ENCODE results near the gene IGSF23. TPM values are rescaled to one million over a fixed set of nuclear protein-coding genes. Genes with fewer than 3 reads are reported as not detected.
A peak's percentile ranks its signal among the peaks of the same experiment; 100 is the strongest.
"Not testable (repeated sequence)": the region's sequence is repeated elsewhere in the genome, so short reads cannot be mapped to it uniquely, and the experiment has no call there.

IGSF23 gene
- total RNA-seq, 1 experiment from 2014 or later = not detected

DNA sequence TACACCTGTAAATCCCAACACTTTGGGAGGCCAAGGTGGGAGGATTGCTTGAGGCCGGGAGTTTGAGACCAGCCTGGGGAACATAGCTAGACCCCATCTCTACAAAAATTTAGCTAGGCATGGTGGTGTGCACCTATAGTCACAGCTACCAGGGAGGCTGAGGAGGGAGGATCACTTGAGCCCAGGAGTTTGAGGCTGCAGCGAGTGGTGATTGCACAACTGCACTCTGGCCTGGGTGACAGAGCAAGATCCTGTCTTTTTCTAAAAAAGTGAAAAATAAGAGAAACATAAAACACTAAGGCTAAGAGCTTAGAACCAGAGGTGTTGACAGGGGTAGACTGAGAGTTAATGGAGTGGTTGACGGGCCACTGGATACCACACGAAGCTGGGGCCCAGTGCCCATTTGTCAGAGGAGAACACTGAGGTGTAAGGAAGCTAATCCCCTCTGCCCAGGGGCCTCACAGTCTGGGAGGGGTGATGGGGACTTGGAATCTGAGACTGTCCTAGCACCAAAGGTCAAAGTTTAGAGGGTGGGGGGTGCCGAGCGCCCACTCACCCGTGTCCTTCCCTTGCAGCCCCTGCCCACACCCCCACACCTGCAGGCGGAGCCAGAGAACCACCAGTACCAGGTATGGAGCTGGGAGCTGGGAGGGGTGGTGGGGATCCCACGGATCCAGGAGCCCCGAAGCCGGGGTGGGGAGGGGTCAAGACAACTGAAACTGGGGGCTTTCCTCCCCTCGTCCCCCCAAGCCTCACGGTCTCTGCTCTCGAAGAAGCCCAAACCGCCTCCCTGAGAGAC, 68.8 kb downstream of the IGSF23 start:
- no peak overlapping the region for H3K4me3 Mint-ChIP-seq (ENCODE audit: low read depth, unreplicated experiment)
- H3K4me1 Mint-ChIP-seq (ENCODE audit: low read depth, unreplicated experiment) = peaks cover 52% of the 10 kb centered on the region
- H3K36me3 Mint-ChIP-seq (ENCODE audit: insufficient read depth, unreplicated experiment) = peaks cover 61% of the 10 kb centered on the region
- CTCF ChIA-PET = interaction anchor here (1.1 kb wide), 1 partner anchor 111 kb away, joined by 4 read pairs; no protein-coding TSS in a partner anchor
- H3K9me3 Mint-ChIP-seq (ENCODE audit: low read depth, unreplicated experiment) = peaks cover 3% of the 10 kb centered on the region
- TF ChIP-seq, protein P1, sequence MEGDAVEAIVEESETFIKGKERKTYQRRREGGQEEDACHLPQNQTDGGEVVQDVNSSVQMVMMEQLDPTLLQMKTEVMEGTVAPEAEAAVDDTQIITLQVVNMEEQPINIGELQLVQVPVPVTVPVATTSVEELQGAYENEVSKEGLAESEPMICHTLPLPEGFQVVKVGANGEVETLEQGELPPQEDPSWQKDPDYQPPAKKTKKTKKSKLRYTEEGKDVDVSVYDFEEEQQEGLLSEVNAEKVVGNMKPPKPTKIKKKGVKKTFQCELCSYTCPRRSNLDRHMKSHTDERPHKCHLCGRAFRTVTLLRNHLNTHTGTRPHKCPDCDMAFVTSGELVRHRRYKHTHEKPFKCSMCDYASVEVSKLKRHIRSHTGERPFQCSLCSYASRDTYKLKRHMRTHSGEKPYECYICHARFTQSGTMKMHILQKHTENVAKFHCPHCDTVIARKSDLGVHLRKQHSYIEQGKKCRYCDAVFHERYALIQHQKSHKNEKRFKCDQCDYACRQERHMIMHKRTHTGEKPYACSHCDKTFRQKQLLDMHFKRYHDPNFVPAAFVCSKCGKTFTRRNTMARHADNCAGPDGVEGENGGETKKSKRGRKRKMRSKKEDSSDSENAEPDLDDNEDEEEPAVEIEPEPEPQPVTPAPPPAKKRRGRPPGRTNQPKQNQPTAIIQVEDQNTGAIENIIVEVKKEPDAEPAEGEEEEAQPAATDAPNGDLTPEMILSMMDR (IDR thresholded peaks at IDR 0.05; ENCODE audit: unreplicated experiment) = no peak
- no peaks in the 10 kb centered on the region for H3K27me3 Mint-ChIP-seq (ENCODE audit: unreplicated experiment)
- no peak overlapping the region for H3K27ac Mint-ChIP-seq (ENCODE audit: unreplicated experiment)
- no peak for DNase-seq
- intact Hi-C loops (cut with micrococcal nuclease; ENCODE audit: unreplicated experiment) = no loop called here
- no TSS peak for BruUV-seq (replicated peaks)

DNA sequence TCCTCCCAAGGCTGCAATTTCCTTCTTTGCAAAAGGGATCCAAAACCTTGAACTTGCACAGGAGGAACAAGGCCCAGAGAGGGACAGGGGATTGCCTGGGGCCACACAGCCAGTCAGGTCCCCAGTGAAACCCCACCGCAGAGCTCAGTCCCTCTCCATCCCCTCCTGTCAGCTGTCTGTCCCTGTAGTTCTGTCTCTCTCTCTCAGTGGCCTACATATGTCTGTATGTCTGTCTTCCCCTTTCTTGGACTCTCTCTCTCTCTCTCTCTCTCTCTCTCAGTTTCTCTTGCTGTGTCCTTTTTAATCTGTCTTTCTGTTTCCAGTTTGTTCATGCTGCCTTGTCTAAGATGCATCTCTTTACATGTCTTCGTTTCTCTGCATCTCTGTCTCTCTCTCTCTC, 69.4 kb downstream of the IGSF23 start:
- CTCF ChIA-PET = interaction anchor here (0.6 to 1.3 kb wide), 3 partner anchors 95 to 112 kb away, joined by 3 to 4 read pairs (median 3); partner anchors contain the start of gene CBLC
- no peaks in the 10 kb centered on the region for H3K27me3 Mint-ChIP-seq (ENCODE audit: unreplicated experiment)

DNA sequence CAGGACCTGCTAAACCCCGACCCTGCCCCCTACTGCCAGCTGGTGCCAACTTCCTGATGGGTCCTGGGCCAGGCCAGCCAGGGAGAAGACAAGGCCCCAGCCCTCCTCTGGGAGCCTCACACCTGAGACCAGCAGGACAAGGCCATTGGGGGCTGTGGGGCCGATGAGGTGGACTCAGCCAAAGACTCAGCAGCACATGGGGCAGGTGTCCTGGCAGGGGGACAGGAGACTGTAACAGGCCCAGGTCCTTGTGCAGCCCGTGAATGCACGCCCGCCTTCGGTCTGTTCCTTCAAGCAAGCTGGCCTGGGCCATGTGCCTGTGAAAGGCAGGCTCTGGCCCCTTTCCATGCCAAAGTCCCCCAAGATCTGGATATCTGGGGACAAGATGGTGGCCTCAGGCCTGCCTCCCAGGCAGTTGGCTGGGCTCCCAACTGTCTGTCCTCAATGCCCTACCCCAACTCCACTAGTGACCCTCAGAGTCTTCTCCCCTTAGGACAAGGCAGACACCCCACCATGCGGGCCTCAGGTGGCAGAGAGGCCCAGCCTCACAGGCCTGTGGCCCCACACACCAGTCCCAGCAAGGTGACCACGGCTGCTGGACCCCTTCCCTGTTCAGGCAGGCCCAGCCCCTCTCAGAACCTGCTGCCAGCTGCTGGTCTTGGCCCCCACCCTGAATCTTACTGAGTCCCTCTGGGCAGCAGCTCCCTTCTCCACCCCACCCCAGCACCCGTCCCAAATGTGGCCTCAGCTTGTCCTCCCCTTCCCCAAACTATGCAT, 70.3 kb downstream of the IGSF23 start:
- Mint-ChIP-seq H3K9me3 (ENCODE audit: low read depth, unreplicated experiment) (peaks cover 3% of the 10 kb centered on the region), H3K27me3 (ENCODE audit: unreplicated experiment) (no peaks in the 10 kb centered on the region), H3K4me1 (ENCODE audit: low read depth, unreplicated experiment) (peaks cover 40% of the 10 kb centered on the region), H3K27ac (ENCODE audit: unreplicated experiment) (peak overlapping the region; percentile 61), H3K4me3 (ENCODE audit: low read depth, unreplicated experiment) (peak overlapping the region; percentile 61), H3K36me3 (ENCODE audit: insufficient read depth, unreplicated experiment) (peaks cover 53% of the 10 kb centered on the region)
- no TSS peak for BruUV-seq (replicated peaks)
- CTCF ChIA-PET = interaction anchor here (0.6 to 1.3 kb wide), 3 partner anchors 43 to 113 kb away, joined by 3 read pairs; partner anchors contain the start of gene CBLC
- intact Hi-C loops (cut with micrococcal nuclease; ENCODE audit: unreplicated experiment) = no loop called here
- TF ChIP-seq, protein P1 (IDR thresholded peaks at IDR 0.05; ENCODE audit: unreplicated experiment) = no peak
- DNase-seq = no peak

More for the DNA sequence above, 69.4 kb downstream of the IGSF23 start:
- BruUV-seq (replicated peaks) = no TSS peak
- no peak for DNase-seq
- Mint-ChIP-seq H3K36me3 (ENCODE audit: insufficient read depth, unreplicated experiment) (peaks cover 55% of the 10 kb centered on the region), H3K9me3 (ENCODE audit: low read depth, unreplicated experiment) (peaks cover 3% of the 10 kb centered on the region), H3K4me1 (ENCODE audit: low read depth, unreplicated experiment) (peaks cover 46% of the 10 kb centered on the region), H3K27ac (ENCODE audit: unreplicated experiment) (peak overlapping the region; percentile 4), H3K4me3 (ENCODE audit: low read depth, unreplicated experiment) (no peak overlapping the region)
- intact Hi-C loops (cut with micrococcal nuclease; ENCODE audit: unreplicated experiment) = no loop called here
- TF ChIP-seq, protein P1 (IDR thresholded peaks at IDR 0.05; ENCODE audit: unreplicated experiment) = no peak

DNA sequence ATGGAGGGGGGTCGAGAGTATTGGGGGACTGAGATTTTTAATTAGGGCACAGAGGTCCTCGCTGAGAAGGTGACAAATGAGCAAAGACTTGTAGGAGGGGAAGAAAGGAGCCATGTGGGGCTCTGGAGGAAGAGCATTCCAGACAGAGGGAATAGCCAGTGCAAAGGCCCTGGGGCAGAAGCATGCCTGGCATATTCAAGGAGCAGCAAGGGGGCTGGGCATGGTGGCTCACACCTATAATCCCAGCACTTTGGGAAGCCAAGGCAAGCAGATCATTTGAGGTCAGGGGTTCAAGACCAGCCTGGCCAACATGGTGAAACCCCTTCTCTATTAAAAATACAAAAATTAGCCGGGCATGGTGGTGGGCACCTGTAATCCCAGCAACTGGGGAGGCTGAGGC, 71.0 kb downstream of the IGSF23 start:
- intact Hi-C loops (cut with micrococcal nuclease; ENCODE audit: unreplicated experiment); CTCF ChIA-PET; BruUV-seq (replicated peaks); DNase-seq; H3K9me3 Mint-ChIP-seq (ENCODE audit: low read depth, unreplicated experiment); H3K27me3 Mint-ChIP-seq (ENCODE audit: unreplicated experiment): not testable (repeated sequence)
- H3K4me3 Mint-ChIP-seq (ENCODE audit: low read depth, unreplicated experiment) = peak overlapping the region; percentile 61
- H3K36me3 Mint-ChIP-seq (ENCODE audit: insufficient read depth, unreplicated experiment) = peaks cover 54% of the 10 kb centered on the region
- peak overlapping the region; percentile 61 for H3K27ac Mint-ChIP-seq (ENCODE audit: unreplicated experiment)
- peaks cover 47% of the 10 kb centered on the region for H3K4me1 Mint-ChIP-seq (ENCODE audit: low read depth, unreplicated experiment)

All from Calu3 (cell line).